B cell (primary cell): ENCODE results near the gene C19orf44.

Experiments
- CTCF ChIP-seq: fragments of 200-600 bp; IDR thresholded peaks from one replicate; pipeline ENCODE4 v1.8.0; 2022; ENCODE audit warnings: antibody characterized with exemption, mild to moderate bottlenecking
- EZH2 ChIP-seq: IDR thresholded peaks from 2 replicates; pipeline ENCODE4 v1.6.1; 2012; ENCODE audit warnings: borderline replicate concordance, low read depth, mild to moderate bottlenecking, moderate library complexity, low read length; ENCODE audit not compliant: insufficient read depth, poor library complexity, severe bottlenecking

- TF ChIP-seq CTCF (no peak), EZH2 (no peak)
Observed at GRCh38 chr19:16544473-16545231, 48.5 kb downstream of the C19orf44 start.
